K562 (cell line): Measurements from ENCODE around the gene PYGB. TPM values are rescaled to one million over a fixed set of nuclear protein-coding genes. Genes with fewer than 3 reads are reported as not detected.

ENCODE experiments used
- ATAC-seq: fragments of 200-7000 bp; cut with Tn5 transposase; 3 replicates; pipeline ENCODE4 v1.9.1; 2020; ENCODE audit warnings: moderate library complexity
- BruUV-seq: library from RNA; stranded (reverse); fragments of 400-500 nt; replicated peaks from 2 replicates; lab custom pipeline; 2021; lab: Mats Ljungman, UMichigan
- CTCF ChIA-PET: fragments of 300-600 bp; formaldehyde crosslinking; extraction: SDS; loops from one replicate; lab custom pipeline; 2021; ENCODE audit warnings: low intra/inter-chr PET ratio; lab: Yijun Ruan, JAX
- POLR2A ChIA-PET: fragments of 300-600, 350-650 bp; sonication (Branson Sonifier 250); formaldehyde crosslinking; extraction: SDS; loops from one replicate; lab custom pipeline; 2021; ENCODE audit warnings: antibody characterized with exemption, inconsistent platforms; lab: Yijun Ruan, JAX
- DNase-seq, 4 experiments: peaks; one replicate each; pipeline versions ENCODE4 v3.0.0 to v3.0.0-alpha.2; 2011 to 2018; ENCODE audit warnings: low spot score in 3 of 4, mixed read lengths in 3 of 4; ENCODE audit errors: extremely low read depth in 1 of 4
- FAIRE-seq: peaks from 2 replicates; lab custom pipeline; 2011; peaks lifted over from hg19 to GRCh38; lab: Jason Lieb, UNC
- H2AFZ ChIP-seq: 2 replicates; pipeline ENCODE4 v1.6.0; 2011; ENCODE audit warnings: low read depth, low read length, control low read depth, inconsistent platforms
- H3K27ac ChIP-seq: fragments of 200-600 bp; 3 replicates; pipeline ENCODE4 v1.8.0; 2011; ENCODE audit warnings: low read depth, mild to moderate bottlenecking, control low read depth, inconsistent platforms, low read length, moderate library complexity, mixed read lengths; ENCODE audit errors: extremely low read depth
- H3K27me3 ChIP-seq, 2 experiments: fragments of 300-600 bp in 1 of 2; 2 replicates in 1 of 2; 3 replicates in 1 of 2; pipeline versions ENCODE4 v1.6.0 to v1.8.0; 2011; ENCODE audit warnings: inconsistent platforms in 2 of 2, low read length in 2 of 2, mild to moderate bottlenecking in 1 of 2, mixed read lengths in 1 of 2, moderate library complexity in 1 of 2; ENCODE audit not compliant: control insufficient read depth in 2 of 2, insufficient read depth in 2 of 2
- H3K36me3 ChIP-seq: fragments of 300-600 bp; 3 replicates; pipeline ENCODE4 v1.8.0; 2011; ENCODE audit warnings: mild to moderate bottlenecking, low read length, inconsistent platforms; ENCODE audit not compliant: control insufficient read depth, insufficient read depth
- H3K4me1 ChIP-seq, 2 experiments: fragments of 200-600 bp in 1 of 2; replicated peaks in 1 of 2; 2 replicates in 1 of 2; 3 replicates in 1 of 2; pipeline versions ENCODE4 v1.5.1 to v1.8.0; 2011; ENCODE audit warnings: inconsistent platforms in 2 of 2, low read length in 2 of 2, mild to moderate bottlenecking in 1 of 2, mixed read lengths in 1 of 2, moderate library complexity in 1 of 2; ENCODE audit not compliant: control insufficient read depth in 2 of 2, insufficient read depth in 2 of 2
- H3K4me2 ChIP-seq: 2 replicates; pipeline ENCODE4 v1.6.1; 2011; ENCODE audit warnings: low read length, control low read depth, inconsistent platforms, mixed read lengths; ENCODE audit not compliant: insufficient read depth
- H3K4me3 ChIP-seq: fragments of 200-600 bp; sonication (generic), shearing (Covaris generic); 2 replicates; pipeline ENCODE4 v1.5.1; 2016; ENCODE audit warnings: control low read depth, inconsistent platforms
- H3K79me2 ChIP-seq: fragments of 200-600 bp; 3 replicates; pipeline ENCODE4 v1.8.0; 2011; ENCODE audit warnings: low read length, inconsistent platforms; ENCODE audit not compliant: control insufficient read depth, insufficient read depth
- H3K9ac ChIP-seq, 2 experiments: 2 replicates each; pipeline versions ENCODE4 v1.6.0 to v1.6.1; 2011; ENCODE audit warnings: low read depth in 2 of 2, low read length in 2 of 2, control low read depth in 1 of 2, inconsistent platforms in 1 of 2, mild to moderate bottlenecking in 1 of 2, mixed read lengths in 1 of 2; ENCODE audit not compliant: insufficient read depth in 1 of 2
- H3K9me1 ChIP-seq: one replicate; pipeline ENCODE4 v1.6.0; 2011; ENCODE audit warnings: inconsistent platforms, mild to moderate bottlenecking, low read length, moderate library complexity; ENCODE audit not compliant: control insufficient read depth, insufficient read depth
- H3K9me3 ChIP-seq: replicated peaks from 2 replicates; pipeline ENCODE4 v1.5.1; 2011; ENCODE audit warnings: low read depth, low read length, inconsistent platforms; ENCODE audit not compliant: control insufficient read depth, insufficient read depth
- H4K20me1 ChIP-seq: replicated peaks from 2 replicates; pipeline ENCODE4 v1.6.1; 2011; ENCODE audit warnings: low read length, inconsistent platforms, mixed read lengths; ENCODE audit not compliant: control insufficient read depth, insufficient read depth
- ARID1B ChIP-seq: fragments of 450-650 bp; IDR thresholded peaks from 2 replicates; pipeline ENCODE4 v1.6.1; 2016; ENCODE audit warnings: antibody characterized with exemption, mild to moderate bottlenecking, inconsistent platforms
- ATF3 ChIP-seq, 2 experiments: fragments of 450-650 bp in 1 of 2; sonication (generic) in 1 of 2; formaldehyde crosslinking in 1 of 2; IDR thresholded peaks in 1 of 2; conservative IDR thresholded peaks in 1 of 2; 2 replicates each; pipeline versions ENCODE4 v1.6.1 to v1.8.1; 2016 to 2023; ENCODE audit warnings: mild to moderate bottlenecking in 2 of 2, moderate library complexity in 2 of 2, inconsistent platforms in 1 of 2, missing genetic modification reagents in 1 of 2
- ELK1 ChIP-seq: sonication (generic); formaldehyde crosslinking; IDR thresholded peaks from 2 replicates; pipeline ENCODE4 v1.8.1; 2022; ENCODE audit warnings: missing genetic modification reagents
- NRF1 ChIP-seq, 2 experiments: fragments of 450-650 bp; IDR thresholded peaks in 1 of 2; conservative IDR thresholded peaks in 1 of 2; 2 replicates each; pipeline ENCODE4 v1.6.1; 2014; ENCODE audit warnings: mild to moderate bottlenecking in 2 of 2
- TCF7 ChIP-seq: sonication (generic); IDR thresholded peaks from 2 replicates; pipeline ENCODE4 v1.6.1; 2016; ENCODE audit warnings: antibody characterized with exemption, borderline replicate concordance
- THAP12 ChIP-seq: fragments of 250-450 bp; sonication (Bioruptor Pico); IDR thresholded peaks from 2 replicates; pipeline ENCODE4 v1.9.0; 2021; ENCODE audit warnings: mild to moderate bottlenecking, inconsistent platforms
- TRIM25 ChIP-seq: fragments of 450-650 bp; IDR thresholded peaks from 2 replicates; pipeline ENCODE4 v1.7.0; 2016; ENCODE audit warnings: borderline replicate concordance
- YBX1 ChIP-seq: fragments of 450-650 bp; IDR thresholded peaks from 2 replicates; pipeline ENCODE4 v1.7.1; 2016; ENCODE audit warnings: mild to moderate bottlenecking
- ZBTB17 ChIP-seq: fragments of 450-650 bp; formaldehyde crosslinking; IDR thresholded peaks from 2 replicates; pipeline ENCODE4 v1.4.0; 2020; ENCODE audit warnings: mild to moderate bottlenecking
- ZNF253 ChIP-seq: fragments of 250-450 bp; sonication (Bioruptor Pico); conservative IDR thresholded peaks from 2 replicates; pipeline ENCODE4 v1.6.1; 2021; ENCODE audit warnings: mild to moderate bottlenecking
- ZNF512 ChIP-seq: IDR thresholded peaks from 2 replicates; pipeline ENCODE4 v1.6.1; 2016; ENCODE audit warnings: missing genetic modification characterization, missing compliant biosample characterization
- ZNF707 ChIP-seq: fragments of 250-450 bp; sonication (Bioruptor Pico); conservative IDR thresholded peaks from 2 replicates; pipeline ENCODE4 v1.8.0; 2022; ENCODE audit warnings: inconsistent platforms, mild to moderate bottlenecking, moderate library complexity
- ZSCAN32 ChIP-seq: fragments of 450-650 bp; formaldehyde crosslinking; IDR thresholded peaks from 2 replicates; pipeline ENCODE4 v1.4.0; 2020; ENCODE audit warnings: mild to moderate bottlenecking, moderate library complexity
- WGBS: fragments of 100-300 bp; shearing (Covaris generic); methylation state at CpG from one replicate; pipeline ENCODE4 v1.1.6; 2016; ENCODE audit warnings: low coverage, mixed read lengths; ENCODE audit not compliant: insufficient coverage; ENCODE audit errors: missing lambda C conversion rate; 5-methylcytosine and 5-hydroxymethylcytosine counted together
- in situ Hi-C: fragments of 300-500 bp; cut with MboI; formaldehyde crosslinking; loops from 4 replicates; pipeline ENCODE4 v1.15.0; 2018; ENCODE audit warnings: inconsistent platforms, mixed read lengths
- intact Hi-C: fragments of 100-400 bp; cut with micrococcal nuclease; formaldehyde crosslinking; loops from 2 replicates; pipeline ENCODE4 v1.14.2; 2022
- polyA plus RNA-seq, 8 experiments: library from polyadenylated mRNA; depleted of rRNA in 4 of 8; stranded (reverse) in 5 of 8; unstranded in 3 of 8; fragments of >200 nt; fragmentation: Nextera tagmentation in 2 of 8; fragmentation: Illumina TruSeq in 1 of 8; extraction: Ambion mirVana in 2 of 8; extraction: Trizol in 1 of 8; gene quantifications; 2 replicates each; pipeline versions ENCODE4 v1.2.1 to v1.2.3, GENCODE V29; 2011 to 2014; ENCODE audit warnings: inconsistent platforms in 1 of 8, missing spikeins in 1 of 8
- total RNA-seq, 7 experiments: library from RNA; depleted of rRNA in 6 of 7; stranded (reverse); fragments of >200 nt in 6 of 7; fragmentation: Illumina TruSeq in 2 of 7; extraction: Trizol in 2 of 7; gene quantifications; 2 replicates each; pipeline versions ENCODE4 v1.2.1 to v1.2.3, GENCODE V29; 2011 to 2021; ENCODE audit warnings: low replicate concordance in 1 of 7

PYGB gene
- total and polyA plus RNA-seq, 9 of the 15 experiments (the other 6 are each of a cell fraction or from before 2014, with no cell fraction given), result 0.34 to 18.0 (median 9.8) TPM

GRCh38 chr20:25219365-25219764 lies 28.5 kb upstream of the PYGB start:
- Histone ChIP-seq H3K79me2 (no peaks in the 10 kb centered on the region), H4K20me1 (no peaks in the 10 kb centered on the region), H3K4me2 (no peak overlapping the region), H3K9ac (no peak overlapping the region), H3K27me3 (no peaks in the 10 kb centered on the region), H3K9me3 (no peaks in the 10 kb centered on the region), H2AFZ (no peak overlapping the region), H3K4me1 (peaks cover 21 to 34% of the 10 kb centered on the region in 2 experiments), H3K9me1 (no peaks in the 10 kb centered on the region), H3K4me3 (no peak overlapping the region), H3K36me3 (peaks cover 12% of the 10 kb centered on the region; the same call in 2 of the 3 replicates), H3K27ac (no peak overlapping the region)
- intact Hi-C loops (no loop called here), in situ Hi-C loops (no loop called here)
- ChIA-PET CTCF (no interaction called here), POLR2A (no interaction called here)
- BruUV-seq, result no TSS peak
- 86% methylated on average over 2 of the region's 7 CpGs for WGBS
- FAIRE-seq, result no peak
- no peak for DNase-seq
- ATAC-seq, result no peak
- no peak for TF ChIP-seq THAP12
- TF ChIP-seq ZSCAN32 (CRISPR knock-in tag), result no peak
- no peak for TF ChIP-seq YBX1
- no peak for TF ChIP-seq NRF1 (conservative IDR thresholded peaks at IDR 0.05 in 1 of 2, IDR thresholded peaks at IDR 0.05 in 1 of 2)
- no peak for TF ChIP-seq TRIM25
- TF ChIP-seq ZNF512 (tag), result no peak
- no peak for TF ChIP-seq ZNF707 (CRISPR knock-in tag)
- TF ChIP-seq ARID1B, result no peak
- no peak for TF ChIP-seq ZBTB17 (CRISPR knock-in tag)
- no peak for TF ChIP-seq ATF3 (IDR thresholded peaks at IDR 0.05)
- TF ChIP-seq ATF3 (CRISPR knock-in tag; conservative IDR thresholded peaks at IDR 0.05), result no peak
- TF ChIP-seq ZNF253 (CRISPR knock-in tag), result no peak
- no peak for TF ChIP-seq ELK1 (CRISPR knock-in tag)
- no peak for TF ChIP-seq TCF7
